HepG2 (cell line): ENCODE measurements around the gene RAP2A. TPM values are rescaled to one million over a fixed set of nuclear protein-coding genes. Genes with fewer than 3 reads are reported as not detected.

Source experiments
- ARHGAP35 ChIP-seq: sonication (generic); formaldehyde crosslinking; IDR thresholded peaks from 2 replicates; pipeline ENCODE4 v1.9.0; 2022; ENCODE audit warnings: mild to moderate bottlenecking, inconsistent platforms, moderate library complexity, missing genetic modification reagents, borderline replicate concordance
- EED ChIP-seq: sonication (generic); formaldehyde crosslinking; IDR thresholded peaks from 2 replicates; pipeline ENCODE4 v1.5.0; 2020; ENCODE audit warnings: mild to moderate bottlenecking, missing genetic modification reagents
- KMT2B ChIP-seq: IDR thresholded peaks from 2 replicates; pipeline ENCODE4 v1.6.1; 2016; ENCODE audit warnings: missing genetic modification reagents, missing compliant biosample characterization
- MATR3 ChIP-seq: sonication (generic); formaldehyde crosslinking; IDR thresholded peaks from 2 replicates; pipeline ENCODE4 v1.4.0; 2020; ENCODE audit warnings: missing genetic modification reagents
- PAXIP1 ChIP-seq: sonication (generic); formaldehyde crosslinking; conservative IDR thresholded peaks from 2 replicates; pipeline ENCODE4 v1.4.0; 2020; ENCODE audit warnings: mild to moderate bottlenecking, missing genetic modification reagents, moderate library complexity
- RNF219 ChIP-seq: sonication (generic); formaldehyde crosslinking; IDR thresholded peaks from 2 replicates; pipeline ENCODE4 v1.5.0; 2020; ENCODE audit warnings: mild to moderate bottlenecking, missing genetic modification reagents
- SYNCRIP ChIP-seq: fragments of 200-400 bp; formaldehyde crosslinking; IDR thresholded peaks from 2 replicates; pipeline ENCODE4 v1.6.1; 2018; ENCODE audit warnings: mild to moderate bottlenecking, low read depth, low read length; ENCODE audit not compliant: insufficient read depth
- TBX3 ChIP-seq: fragments of 450-650 bp; IDR thresholded peaks from 2 replicates; pipeline ENCODE4 v1.6.1; 2017; ENCODE audit warnings: antibody characterized with exemption, mild to moderate bottlenecking, inconsistent platforms, borderline replicate concordance
- ZBTB25 ChIP-seq: IDR thresholded peaks from 2 replicates; pipeline ENCODE4 v1.6.1; 2018; ENCODE audit warnings: missing genetic modification reagents
- ZBTB39 ChIP-seq: sonication (generic); formaldehyde crosslinking; IDR thresholded peaks from 2 replicates; pipeline ENCODE4 v1.5.0; 2020; ENCODE audit warnings: missing genetic modification reagents
- ZFP91 ChIP-seq: sonication (generic); formaldehyde crosslinking; IDR thresholded peaks from 2 replicates; pipeline ENCODE4 v1.9.0; 2022; ENCODE audit warnings: missing genetic modification reagents, mild to moderate bottlenecking, borderline replicate concordance
- ZFYVE20 ChIP-seq: sonication (generic); formaldehyde crosslinking; IDR thresholded peaks from 2 replicates; pipeline ENCODE4 v1.8.0; 2023; ENCODE audit warnings: low read depth, mild to moderate bottlenecking, moderate library complexity, missing genetic modification reagents, borderline replicate concordance
- ZNF296 ChIP-seq: sonication (generic); formaldehyde crosslinking; conservative IDR thresholded peaks from 2 replicates; pipeline ENCODE4 v1.5.0; 2020; ENCODE audit warnings: mild to moderate bottlenecking, missing genetic modification reagents
- ZNF598 ChIP-seq: sonication (generic); formaldehyde crosslinking; IDR thresholded peaks from 2 replicates; pipeline ENCODE4 v1.5.1; 2020; ENCODE audit warnings: mild to moderate bottlenecking, missing genetic modification reagents, borderline replicate concordance
- ZNF704 ChIP-seq: sonication (generic); formaldehyde crosslinking; IDR thresholded peaks from 2 replicates; pipeline ENCODE4 v1.8.1; 2023; ENCODE audit warnings: mild to moderate bottlenecking, inconsistent platforms, moderate library complexity, missing genetic modification reagents, borderline replicate concordance
- polyA plus RNA-seq, 8 experiments: library from polyadenylated mRNA; depleted of rRNA in 3 of 8; stranded (reverse) in 7 of 8; unstranded in 1 of 8; fragments of >200 nt; fragmentation: Illumina TruSeq in 4 of 8; extraction: Trizol in 4 of 8; gene quantifications; 2 replicates each; pipeline versions ENCODE4 v1.2.1 to v1.2.3, GENCODE V29; 2011 to 2016; ENCODE audit warnings: low read depth in 4 of 8, missing spikeins in 1 of 8, mixed read lengths in 1 of 8; ENCODE audit not compliant: insufficient read depth in 1 of 8
- total RNA-seq, 5 experiments: library from RNA; depleted of rRNA; stranded (reverse); fragments of >200 nt; fragmentation: Illumina TruSeq; extraction: Trizol; gene quantifications; 2 replicates each; pipeline ENCODE4 v1.2.3, GENCODE V29; 2016; ENCODE audit warnings: low read depth in 1 of 5

RAP2A gene
- total and polyA plus RNA-seq, 2 of the 13 experiments (the other 11 are each of a cell fraction or from before 2014, with no cell fraction given), result 9.9 to 23.1 TPM

GRCh38 chr13:97433727-97434396 is at the start of gene RAP2A (continued):
- TF ChIP-seq ZBTB39 (CRISPR knock-in tag) (no peak), ZFYVE20 (no peak), SYNCRIP (no peak), KMT2B (CRISPR knock-in tag) (peak; percentile 50; the same call in 1 of the 2 replicates), MATR3 (CRISPR knock-in tag) (no peak), TBX3 (no peak), ZNF598 (no peak), ZBTB25 (CRISPR knock-in tag) (no peak; the same call in 1 of the 2 replicates), ZNF704 (CRISPR knock-in tag) (0 out of 2 replicates have a peak, but pooled peaks have one; percentile 28), PAXIP1 (CRISPR knock-in tag) (no peak), RNF219 (CRISPR knock-in tag) (no peak), ARHGAP35 (CRISPR knock-in tag) (no peak), ZFP91 (CRISPR knock-in tag) (0 out of 2 replicates have a peak, but pooled peaks have one; percentile 44), ZNF296 (CRISPR knock-in tag) (no peak), EED (CRISPR knock-in tag) (no peak)
